ENCODE results near the gene SLC45A3.

- TF ChIP-seq CTCF (IDR thresholded peaks at IDR 0.05): no peak
- TF ChIP-seq POLR2AphosphoS5 (IDR thresholded peaks at IDR 0.05; ENCODE audit: low read depth, low read length): no peak
- no peak for TF ChIP-seq SIN3A (IDR thresholded peaks at IDR 0.05; ENCODE audit: borderline replicate concordance, insufficient read depth, low read depth, low read length)
- no peak for TF ChIP-seq TCF7L2 (IDR thresholded peaks at IDR 0.05; ENCODE audit: low read depth, low read length)
These were observed 20.6 kb upstream of the SLC45A3 start for GRCh38 chr1:205700865-205701401.

All from Panc1 (cell line).